ENCODE results near the gene KCNQ1OT1.
A peak's percentile ranks its signal among the peaks of the same experiment; 100 is the strongest.

Gene KCNQ1OT1

GRCh38 chr11:2734181-2735052 is 34.6 kb upstream of the KCNQ1OT1 start:
- TF ChIP-seq ZNF70 (CRISPR knock-in tag; IDR thresholded peaks at IDR 0.05), result 0 out of 2 replicates have a peak, but pooled peaks have one; percentile 40
- no peak for TF ChIP-seq ESRRG (CRISPR knock-in tag; IDR thresholded peaks at IDR 0.05)

GRCh38 chr11:2732940-2733628 is 33.3 kb upstream of the KCNQ1OT1 start:
- TF ChIP-seq ARNTL (CRISPR knock-in tag; IDR thresholded peaks at IDR 0.05; ENCODE audit: borderline replicate concordance, low read depth) (no peak), ZNF70 (CRISPR knock-in tag; IDR thresholded peaks at IDR 0.05) (no peak), GLIS3 (CRISPR knock-in tag; IDR thresholded peaks at IDR 0.05) (no peak), CSRNP3 (CRISPR knock-in tag; IDR thresholded peaks at IDR 0.05) (no peak), PPARA (CRISPR knock-in tag; IDR thresholded peaks at IDR 0.05; ENCODE audit: borderline replicate concordance) (no peak), ZFP30 (CRISPR knock-in tag; IDR thresholded peaks at IDR 0.05) (no peak), TSHZ2 (CRISPR knock-in tag; IDR thresholded peaks at IDR 0.05) (no peak), CREB5 (CRISPR knock-in tag; IDR thresholded peaks at IDR 0.05; ENCODE audit: low read depth) (no peak), TCF4 (CRISPR knock-in tag; IDR thresholded peaks at IDR 0.05; ENCODE audit: borderline replicate concordance) (no peak), ESRRG (CRISPR knock-in tag; IDR thresholded peaks at IDR 0.05) (no peak), ZNF565 (CRISPR knock-in tag; conservative IDR thresholded peaks at IDR 0.05; ENCODE audit: low read depth) (no peak), ZNF8 (CRISPR knock-in tag; IDR thresholded peaks at IDR 0.05) (no peak)
- no peak for ATAC-seq

More at GRCh38 chr11:2734181-2735052, 34.6 kb upstream of the KCNQ1OT1 start:
- ATAC-seq, result no peak

- TF ChIP-seq OSR1 (CRISPR knock-in tag; IDR thresholded peaks at IDR 0.05), result no peak
- TF ChIP-seq ZC3H10 (CRISPR knock-in tag; IDR thresholded peaks at IDR 0.05), result no peak
- TF ChIP-seq ZFP3 (CRISPR knock-in tag; IDR thresholded peaks at IDR 0.05), result no peak
- TF ChIP-seq GLIS3 (CRISPR knock-in tag; IDR thresholded peaks at IDR 0.05), result no peak
- TF ChIP-seq TSHZ2 (CRISPR knock-in tag; IDR thresholded peaks at IDR 0.05), result no peak
- no peak for TF ChIP-seq PPARA (CRISPR knock-in tag; IDR thresholded peaks at IDR 0.05; ENCODE audit: borderline replicate concordance)
- no peak for TF ChIP-seq ISL1 (CRISPR knock-in tag; IDR thresholded peaks at IDR 0.05)
- no peak for TF ChIP-seq TCF4 (CRISPR knock-in tag; IDR thresholded peaks at IDR 0.05; ENCODE audit: borderline replicate concordance)
- TF ChIP-seq PATZ1 (CRISPR knock-in tag; IDR thresholded peaks at IDR 0.05; ENCODE audit: borderline replicate concordance), result no peak
- TF ChIP-seq ARNTL (CRISPR knock-in tag; IDR thresholded peaks at IDR 0.05; ENCODE audit: borderline replicate concordance, low read depth), result no peak
- TF ChIP-seq ZNF565 (CRISPR knock-in tag; conservative IDR thresholded peaks at IDR 0.05; ENCODE audit: low read depth), result no peak
- no peak for TF ChIP-seq TOX (CRISPR knock-in tag; IDR thresholded peaks at IDR 0.05; ENCODE audit: borderline replicate concordance)
- TF ChIP-seq ZFP30 (CRISPR knock-in tag; IDR thresholded peaks at IDR 0.05), result no peak
- no peak for TF ChIP-seq CSRNP3 (CRISPR knock-in tag; IDR thresholded peaks at IDR 0.05)
- no peak for TF ChIP-seq POU6F1 (CRISPR knock-in tag; IDR thresholded peaks at IDR 0.05; ENCODE audit: borderline replicate concordance, low read depth)
- no peak for TF ChIP-seq CSDC2 (CRISPR knock-in tag; IDR thresholded peaks at IDR 0.05)
- no peak for ATAC-seq
Observed at GRCh38 chr11:2732261-2732939, 32.6 kb upstream of the KCNQ1OT1 start.
